Activated CD8-positive, alpha-beta memory T cell treated with anti-CD3 and anti-CD28 coated beads, Interleukin-2, amount 50 U/mL, for 1 hour (primary cell): ENCODE results near the gene PRKN.
"Not testable (repeated sequence)": the region's sequence is repeated elsewhere in the genome, so short reads cannot be mapped to it uniquely, and the experiment has no call there.

Source experiments
- DNase-seq: peaks from one replicate; pipeline ENCODE4 v3.0.0-alpha.2; 2020; ENCODE audit errors: extremely low read depth

The PRKN gene

GRCh38 chr6:162450358-162450757 is 277.2 kb downstream of the PRKN start:
- DNase-seq, result no peak

- DNase-seq, result no peak
These were observed 279.3 kb downstream of the PRKN start for GRCh38 chr6:162448294-162448693.

GRCh38 chr6:162443101-162443500 is 284.5 kb downstream of the PRKN start:
- DNase-seq, result no peak

- DNase-seq, result no peak
These were observed 284.9 kb downstream of the PRKN start for GRCh38 chr6:162442687-162443086.

- DNase-seq, result no peak
These were observed 285.6 kb downstream of the PRKN start for GRCh38 chr6:162441991-162442390.

GRCh38 chr6:162438980-162439379 is 288.6 kb downstream of the PRKN start:
- DNase-seq, result no peak

GRCh38 chr6:162435071-162435470 is 292.5 kb downstream of the PRKN start:
- DNase-seq, result no peak

- no peak for DNase-seq
These were observed 306.6 kb downstream of the PRKN start for GRCh38 chr6:162421004-162421403.

- DNase-seq, result no peak
These were observed 310.6 kb downstream of the PRKN start for GRCh38 chr6:162416831-162417537.

- DNase-seq, result no peak
These were observed 311.3 kb downstream of the PRKN start for GRCh38 chr6:162416307-162416706.

- DNase-seq, result no peak
These were observed 317.6 kb downstream of the PRKN start for GRCh38 chr6:162409741-162410691.

GRCh38 chr6:162408826-162409535 is 318.6 kb downstream of the PRKN start:
- DNase-seq, result no peak

GRCh38 chr6:162404951-162405350 is 322.6 kb downstream of the PRKN start:
- no peak for DNase-seq

- DNase-seq, result no peak
These were observed 324.5 kb downstream of the PRKN start for GRCh38 chr6:162403031-162403430.

GRCh38 chr6:162395181-162395580 is 332.4 kb downstream of the PRKN start:
- no peak for DNase-seq

- not testable (repeated sequence) for DNase-seq
These were observed 336.4 kb downstream of the PRKN start for GRCh38 chr6:162390961-162391811.

GRCh38 chr6:162389343-162390085 is 338.1 kb downstream of the PRKN start:
- no peak for DNase-seq

- DNase-seq, result no peak
These were observed 339.2 kb downstream of the PRKN start for GRCh38 chr6:162388383-162388777.

GRCh38 chr6:162387718-162388382 is 339.7 kb downstream of the PRKN start:
- DNase-seq, result no peak

GRCh38 chr6:162385980-162386379 is 341.6 kb downstream of the PRKN start:
- DNase-seq, result no peak
